Measurements from ENCODE around the gene MAD1L1.

The MAD1L1 gene

GRCh38 chr7:1919539-1920265 is 313.0 kb downstream of the MAD1L1 start:
- no peak overlapping the region for H3K9ac ChIP-seq (ENCODE audit: low read length)
- H3K4me1 ChIP-seq (ENCODE audit: control insufficient read depth, insufficient read depth, low read length): no peaks in the 10 kb centered on the region
- no peaks in the 10 kb centered on the region for H3K36me3 ChIP-seq (ENCODE audit: control insufficient read depth, insufficient read depth, low read length)
- H3K27ac ChIP-seq (ENCODE audit: low read depth, low read length): no peak overlapping the region
- no peaks in the 10 kb centered on the region for H3K27me3 ChIP-seq (ENCODE audit: control insufficient read depth, insufficient read depth, low read length)
- no peak overlapping the region for H3K4me3 ChIP-seq (ENCODE audit: low read length)

DNA sequence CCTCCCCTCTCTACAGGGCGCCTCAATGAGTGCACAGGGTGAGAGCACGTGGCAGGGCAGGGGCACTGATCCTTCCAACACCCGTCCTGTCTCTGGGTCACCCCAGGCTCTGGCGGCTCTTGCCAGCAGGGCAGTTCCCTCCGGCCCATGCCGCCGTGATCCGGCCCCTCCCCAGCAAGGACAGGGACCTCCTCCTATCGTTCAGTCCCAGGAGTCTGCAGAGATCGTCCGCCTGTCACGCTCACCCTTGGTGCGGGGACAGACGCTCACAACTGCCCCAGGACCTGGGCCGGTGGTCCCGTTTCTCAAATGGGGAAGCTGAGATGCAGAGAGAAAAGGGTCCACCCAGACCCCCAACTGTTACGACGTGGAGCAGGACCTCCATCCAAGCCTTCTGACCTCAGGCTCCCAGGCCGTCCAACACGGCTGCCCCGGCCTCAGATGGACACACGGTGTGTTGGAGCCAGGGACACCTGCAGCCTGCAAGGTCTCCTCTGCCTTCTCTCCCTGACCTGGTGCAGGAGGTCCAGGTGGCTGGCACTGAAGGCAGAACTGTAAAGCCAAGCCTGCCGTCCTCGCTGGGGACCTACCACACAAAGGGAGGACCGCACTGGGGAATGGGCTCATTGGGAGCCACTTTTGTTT is 313.7 kb downstream of the MAD1L1 start:
- Histone ChIP-seq H3K36me3 (ENCODE audit: control insufficient read depth, insufficient read depth, low read length) (no peaks in the 10 kb centered on the region), H3K27ac (ENCODE audit: low read depth, low read length) (no peak overlapping the region), H3K9ac (ENCODE audit: low read length) (no peak overlapping the region), H3K4me1 (ENCODE audit: control insufficient read depth, insufficient read depth, low read length) (no peaks in the 10 kb centered on the region), H3K27me3 (ENCODE audit: control insufficient read depth, insufficient read depth, low read length) (no peaks in the 10 kb centered on the region), H3K4me3 (ENCODE audit: low read length) (no peak overlapping the region)

GRCh38 chr7:1918063-1918645 is 314.6 kb downstream of the MAD1L1 start:
- Histone ChIP-seq H3K27me3 (ENCODE audit: control insufficient read depth, insufficient read depth, low read length) (no peaks in the 10 kb centered on the region), H3K36me3 (ENCODE audit: control insufficient read depth, insufficient read depth, low read length) (no peaks in the 10 kb centered on the region), H3K9ac (ENCODE audit: low read length) (no peak overlapping the region), H3K27ac (ENCODE audit: low read depth, low read length) (no peak overlapping the region), H3K4me3 (ENCODE audit: low read length) (no peak overlapping the region), H3K4me1 (ENCODE audit: control insufficient read depth, insufficient read depth, low read length) (no peaks in the 10 kb centered on the region)

GRCh38 chr7:1917221-1918062 is 315.3 kb downstream of the MAD1L1 start:
- H3K27me3 ChIP-seq (ENCODE audit: control insufficient read depth, insufficient read depth, low read length): no peaks in the 10 kb centered on the region
- no peaks in the 10 kb centered on the region for H3K36me3 ChIP-seq (ENCODE audit: control insufficient read depth, insufficient read depth, low read length)
- H3K4me1 ChIP-seq (ENCODE audit: control insufficient read depth, insufficient read depth, low read length): peaks cover 2% of the 10 kb centered on the region
- H3K27ac ChIP-seq (ENCODE audit: low read depth, low read length): no peak overlapping the region
- no peak overlapping the region for H3K4me3 ChIP-seq (ENCODE audit: low read length)
- H3K9ac ChIP-seq (ENCODE audit: low read length): no peak overlapping the region

DNA sequence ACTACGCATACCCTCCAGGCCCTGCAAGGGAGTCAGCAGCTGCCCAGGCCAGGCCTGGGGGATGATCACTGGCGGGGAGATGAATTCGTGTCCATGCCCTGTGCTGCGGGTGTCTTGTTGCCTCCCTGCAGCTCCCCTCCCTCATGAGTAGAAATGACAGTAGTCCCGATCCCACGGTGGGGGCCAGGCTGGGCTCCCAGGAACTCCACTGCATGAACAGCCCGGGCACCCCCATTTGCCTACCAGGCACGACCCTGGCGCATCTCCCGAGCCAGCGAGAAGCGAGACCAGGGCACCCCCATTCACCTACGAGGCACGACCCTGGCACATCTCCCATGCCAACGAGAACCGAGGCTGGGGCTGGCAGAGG is 316.2 kb downstream of the MAD1L1 start:
- Histone ChIP-seq H3K4me3 (ENCODE audit: low read length) (no peak overlapping the region), H3K27me3 (ENCODE audit: control insufficient read depth, insufficient read depth, low read length) (no peaks in the 10 kb centered on the region), H3K9ac (ENCODE audit: low read length) (no peak overlapping the region), H3K36me3 (ENCODE audit: control insufficient read depth, insufficient read depth, low read length) (no peaks in the 10 kb centered on the region), H3K27ac (ENCODE audit: low read depth, low read length) (no peak overlapping the region), H3K4me1 (ENCODE audit: control insufficient read depth, insufficient read depth, low read length) (peaks cover 2% of the 10 kb centered on the region)

DNA sequence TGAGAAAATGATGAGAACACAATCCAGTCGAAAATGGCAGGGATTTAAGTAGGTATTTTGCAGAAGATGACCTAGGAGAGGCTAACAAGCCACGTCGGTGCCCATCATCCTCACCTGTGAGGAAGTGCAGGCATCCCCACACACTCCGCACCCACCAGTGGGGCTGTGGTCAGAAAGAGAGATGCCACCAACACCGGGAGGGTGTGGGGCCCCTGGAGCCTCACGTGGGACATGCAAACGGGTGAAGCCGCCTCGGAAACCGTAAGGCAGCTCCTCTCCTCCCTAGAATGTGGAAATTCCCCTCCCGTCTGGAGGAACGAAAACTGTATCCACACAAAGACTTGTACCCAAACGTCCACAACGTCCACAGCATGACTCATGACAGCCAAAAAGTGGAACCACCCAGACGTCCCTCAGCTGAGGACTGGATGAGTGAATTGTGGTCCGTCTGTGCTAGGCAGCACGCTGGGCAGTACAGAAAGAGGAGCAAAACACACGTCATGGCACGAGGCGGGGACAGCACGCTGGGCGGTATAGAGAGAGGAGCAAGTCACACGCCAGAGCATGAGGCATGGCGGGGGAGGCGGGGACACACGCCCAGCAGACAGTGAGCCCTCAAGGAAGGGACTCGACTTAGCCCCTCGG is 316.7 kb downstream of the MAD1L1 start:
- Histone ChIP-seq H3K27ac (ENCODE audit: low read depth, low read length) (no peak overlapping the region), H3K4me3 (ENCODE audit: low read length) (no peak overlapping the region), H3K36me3 (ENCODE audit: control insufficient read depth, insufficient read depth, low read length) (no peaks in the 10 kb centered on the region), H3K27me3 (ENCODE audit: control insufficient read depth, insufficient read depth, low read length) (no peaks in the 10 kb centered on the region), H3K4me1 (ENCODE audit: control insufficient read depth, insufficient read depth, low read length) (peaks cover 2% of the 10 kb centered on the region), H3K9ac (ENCODE audit: low read length) (no peak overlapping the region)

DNA sequence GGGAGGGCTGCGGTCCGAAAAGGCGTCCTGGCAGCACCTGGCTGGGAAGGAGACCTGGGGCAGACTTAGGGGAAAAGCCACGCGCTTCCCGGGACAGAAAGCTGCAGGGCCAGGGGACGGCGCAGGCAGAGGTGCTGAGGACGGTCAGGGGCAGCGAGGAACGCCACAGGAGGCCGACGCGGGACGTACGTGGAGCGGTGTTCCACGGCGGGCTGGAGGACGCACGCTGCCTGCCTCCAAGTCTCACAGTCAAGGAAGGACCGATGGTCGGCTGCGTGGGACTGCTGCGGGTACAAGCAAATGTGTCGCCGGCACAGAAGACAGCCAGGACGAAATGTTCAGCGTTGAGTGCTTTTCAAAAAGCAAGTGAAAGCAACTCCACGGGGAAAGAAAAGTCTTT is 317.4 kb downstream of the MAD1L1 start:
- Histone ChIP-seq H3K9ac (ENCODE audit: low read length) (no peak overlapping the region), H3K27me3 (ENCODE audit: control insufficient read depth, insufficient read depth, low read length) (no peaks in the 10 kb centered on the region), H3K4me3 (ENCODE audit: low read length) (no peak overlapping the region), H3K4me1 (ENCODE audit: control insufficient read depth, insufficient read depth, low read length) (peaks cover 2% of the 10 kb centered on the region), H3K27ac (ENCODE audit: low read depth, low read length) (no peak overlapping the region), H3K36me3 (ENCODE audit: control insufficient read depth, insufficient read depth, low read length) (no peaks in the 10 kb centered on the region)

DNA sequence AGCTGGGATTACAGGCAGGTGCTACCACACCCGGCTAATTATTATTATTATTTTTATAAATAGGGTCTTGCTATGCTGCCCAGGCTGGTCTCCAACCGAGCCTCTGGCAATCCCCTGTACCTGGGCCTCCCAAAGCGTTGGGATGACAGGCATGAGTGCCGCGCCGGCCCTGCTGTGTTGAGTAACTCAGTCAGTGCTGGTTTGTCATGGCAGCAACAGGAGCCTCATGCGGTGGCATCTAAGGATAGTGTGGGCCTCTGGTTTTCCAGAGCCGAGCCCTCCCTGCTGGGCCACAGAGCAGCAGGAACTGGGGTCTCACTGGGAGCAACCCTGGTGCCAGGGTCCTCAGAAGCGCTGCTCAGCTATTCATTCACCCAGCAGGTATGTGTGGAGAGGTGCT is 318.0 kb downstream of the MAD1L1 start:
- H3K9ac ChIP-seq (ENCODE audit: low read length): no peak overlapping the region
- H3K4me3 ChIP-seq (ENCODE audit: low read length): no peak overlapping the region
- peaks cover 2% of the 10 kb centered on the region for H3K4me1 ChIP-seq (ENCODE audit: control insufficient read depth, insufficient read depth, low read length)
- no peak overlapping the region for H3K27ac ChIP-seq (ENCODE audit: low read depth, low read length)
- H3K27me3 ChIP-seq (ENCODE audit: control insufficient read depth, insufficient read depth, low read length): no peaks in the 10 kb centered on the region
- no peaks in the 10 kb centered on the region for H3K36me3 ChIP-seq (ENCODE audit: control insufficient read depth, insufficient read depth, low read length)

DNA sequence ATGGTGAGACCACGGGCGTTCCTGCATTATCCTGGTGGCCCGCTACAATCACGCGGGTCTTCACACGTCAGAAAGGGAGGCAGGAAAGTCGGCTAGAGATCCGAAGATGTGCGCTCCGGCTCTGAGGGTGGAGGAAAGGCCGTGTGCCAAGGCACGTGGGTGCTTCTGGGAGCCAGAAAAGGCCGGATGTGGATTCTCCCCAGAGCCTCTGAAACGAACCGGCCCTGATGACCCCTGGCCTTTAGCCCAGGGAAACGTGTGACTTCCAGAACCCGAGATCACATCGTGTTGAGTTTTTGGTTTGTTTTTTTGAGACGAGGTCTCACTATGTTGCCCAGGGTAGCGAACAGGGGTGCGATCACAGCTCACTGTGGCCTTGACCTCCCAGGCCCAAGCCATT is 318.4 kb downstream of the MAD1L1 start:
- no peaks in the 10 kb centered on the region for H3K36me3 ChIP-seq (ENCODE audit: control insufficient read depth, insufficient read depth, low read length)
- H3K9ac ChIP-seq (ENCODE audit: low read length): no peak overlapping the region
- H3K27ac ChIP-seq (ENCODE audit: low read depth, low read length): no peak overlapping the region
- no peaks in the 10 kb centered on the region for H3K27me3 ChIP-seq (ENCODE audit: control insufficient read depth, insufficient read depth, low read length)
- H3K4me1 ChIP-seq (ENCODE audit: control insufficient read depth, insufficient read depth, low read length): peaks cover 2% of the 10 kb centered on the region
- H3K4me3 ChIP-seq (ENCODE audit: low read length): no peak overlapping the region

DNA sequence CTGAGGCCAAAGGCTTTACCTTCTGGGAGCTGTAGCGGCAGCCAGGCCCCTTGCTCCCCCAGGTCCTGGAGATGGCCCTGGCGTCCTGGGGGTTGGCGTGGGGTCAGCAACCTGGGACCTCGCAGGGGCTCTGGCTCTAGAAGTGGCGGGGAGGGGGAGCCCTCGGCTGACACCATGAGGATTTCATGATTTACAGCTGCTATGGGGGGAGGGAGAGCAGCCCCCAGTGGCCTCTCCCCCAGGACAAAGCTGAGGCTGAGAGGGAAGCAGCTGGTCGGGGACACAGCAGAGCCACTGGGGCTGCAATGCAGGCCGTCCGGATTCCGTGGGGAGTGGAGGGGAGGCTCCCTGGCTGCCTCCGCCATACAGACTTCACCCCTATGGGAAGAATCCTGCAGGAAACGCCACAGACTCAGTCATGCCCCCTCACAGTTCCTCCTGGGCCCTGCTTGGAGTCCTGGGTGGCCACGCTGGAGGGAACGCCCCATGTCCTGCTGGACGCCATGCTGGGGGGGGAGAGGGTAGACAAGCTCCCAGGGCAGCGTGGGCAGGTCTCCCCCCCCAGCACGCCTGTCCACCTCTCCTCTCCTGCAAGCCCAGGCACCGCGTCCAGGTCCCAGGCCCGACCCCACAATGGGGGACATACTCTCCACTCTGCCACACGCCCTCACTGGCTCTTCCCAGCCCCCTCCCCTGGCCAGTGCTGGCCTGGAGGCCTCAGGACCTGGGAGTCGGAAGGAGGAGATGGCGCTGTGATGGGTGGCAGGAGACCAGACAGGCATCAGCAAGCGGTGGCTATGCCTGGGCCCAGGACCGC is 319.1 kb downstream of the MAD1L1 start:
- Histone ChIP-seq H3K4me3 (ENCODE audit: low read length) (no peak overlapping the region), H3K36me3 (ENCODE audit: control insufficient read depth, insufficient read depth, low read length) (no peaks in the 10 kb centered on the region), H3K27ac (ENCODE audit: low read depth, low read length) (no peak overlapping the region), H3K4me1 (ENCODE audit: control insufficient read depth, insufficient read depth, low read length) (peaks cover 2% of the 10 kb centered on the region), H3K9ac (ENCODE audit: low read length) (no peak overlapping the region), H3K27me3 (ENCODE audit: control insufficient read depth, insufficient read depth, low read length) (no peaks in the 10 kb centered on the region)

DNA sequence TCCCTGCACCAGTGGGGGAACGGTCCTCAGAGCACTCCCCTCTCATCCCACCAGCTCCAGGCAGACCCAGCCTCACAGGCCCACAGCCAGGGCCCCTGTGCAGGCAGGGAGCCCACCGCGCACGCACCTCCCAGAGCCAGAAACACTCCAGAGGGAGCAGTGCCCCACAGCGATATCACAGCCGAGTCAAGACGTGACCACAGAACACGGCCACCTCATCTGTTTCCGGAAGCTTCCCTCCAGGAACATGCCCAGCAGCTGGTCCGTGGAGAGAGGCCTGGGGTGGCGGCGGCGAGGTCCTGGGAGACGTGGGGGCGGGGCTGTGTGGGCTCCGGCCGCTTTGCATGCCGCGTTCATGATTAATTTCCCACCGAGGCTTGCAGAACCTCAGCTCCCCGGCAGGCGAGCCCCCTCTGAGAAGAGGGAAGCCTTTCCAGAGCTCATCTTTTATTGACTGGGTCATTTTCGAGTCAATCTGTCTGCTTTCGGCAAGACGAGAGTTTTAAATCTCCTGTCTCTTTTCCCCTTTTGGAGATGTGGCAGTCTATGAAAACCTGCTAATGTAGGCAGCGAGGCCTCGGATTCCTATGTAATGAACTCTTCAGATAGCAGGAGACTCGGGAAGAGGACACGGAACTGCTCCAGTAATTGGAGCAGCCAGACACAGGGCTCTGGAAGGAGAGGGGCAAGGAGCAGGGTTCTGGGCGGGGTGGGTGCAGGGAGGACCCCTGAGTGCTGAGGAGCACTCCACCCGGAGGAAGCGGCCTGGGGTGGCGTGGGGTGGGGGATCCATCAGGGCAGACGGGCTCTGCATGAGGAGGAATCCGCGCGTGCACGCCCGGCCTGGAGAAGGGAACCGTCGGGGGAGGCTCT is 319.9 kb downstream of the MAD1L1 start:
- no peaks in the 10 kb centered on the region for H3K27me3 ChIP-seq (ENCODE audit: control insufficient read depth, insufficient read depth, low read length)
- peaks cover 2% of the 10 kb centered on the region for H3K4me1 ChIP-seq (ENCODE audit: control insufficient read depth, insufficient read depth, low read length)
- H3K9ac ChIP-seq (ENCODE audit: low read length): no peak overlapping the region
- H3K36me3 ChIP-seq (ENCODE audit: control insufficient read depth, insufficient read depth, low read length): no peaks in the 10 kb centered on the region
- no peak overlapping the region for H3K27ac ChIP-seq (ENCODE audit: low read depth, low read length)
- peak overlapping the region; percentile 27 for H3K4me3 ChIP-seq (ENCODE audit: low read length)

All from rectal smooth muscle tissue (tissue), 1 donor.